Calu3 (cell line): ENCODE results near the gene COL4A4. TPM values are rescaled to one million over a fixed set of nuclear protein-coding genes. Genes with fewer than 3 reads are reported as not detected.
A peak's percentile ranks its signal among the peaks of the same experiment; 100 is the strongest.

Experiments used
- BruUV-seq: library from RNA; stranded (reverse); fragments of 400-500 nt; replicated peaks from 2 replicates; lab custom pipeline; 2021; lab: Mats Ljungman, UMichigan
- CTCF ChIA-PET: fragments of 300-600 bp; sonication (Branson Sonifier 250); formaldehyde crosslinking; loops from one replicate; lab custom pipeline; 2022; ENCODE audit warnings: antibody characterized with exemption; lab: Charles Lee
- DNase-seq: peaks from one replicate; pipeline ENCODE4 v3.0.0; 2022
- H3K27ac Mint-ChIP-seq: one replicate; pipeline ENCODE4 v1.8.0; 2022; ENCODE audit warnings: mixed read lengths; ENCODE audit not compliant: unreplicated experiment
- H3K27me3 Mint-ChIP-seq: one replicate; pipeline ENCODE4 v1.8.0; 2022; ENCODE audit warnings: mixed read lengths; ENCODE audit not compliant: unreplicated experiment
- H3K36me3 Mint-ChIP-seq: one replicate; pipeline ENCODE4 v1.8.0; 2022; ENCODE audit warnings: mild to moderate bottlenecking, moderate library complexity, mixed read lengths; ENCODE audit not compliant: insufficient read depth, unreplicated experiment
- H3K4me1 Mint-ChIP-seq: one replicate; pipeline ENCODE4 v1.8.0; 2022; ENCODE audit warnings: mild to moderate bottlenecking, low read depth, mixed read lengths; ENCODE audit not compliant: unreplicated experiment
- H3K4me3 Mint-ChIP-seq: one replicate; pipeline ENCODE4 v1.8.0; 2022; ENCODE audit warnings: mild to moderate bottlenecking, low read depth, moderate library complexity, mixed read lengths; ENCODE audit not compliant: unreplicated experiment
- H3K9me3 Mint-ChIP-seq: one replicate; pipeline ENCODE4 v1.8.0; 2022; ENCODE audit warnings: low read depth, mixed read lengths; ENCODE audit not compliant: unreplicated experiment
- intact Hi-C: fragments of 100-400 bp; cut with micrococcal nuclease; formaldehyde crosslinking; loops from one replicate; pipeline ENCODE4 v1.10.0; 2022; ENCODE audit not compliant: unreplicated experiment
- total RNA-seq: library from RNA; stranded (reverse); gene quantifications from 2 replicates; pipeline ENCODE4 v1.2.3, GENCODE V29; 2022
- TF ChIP-seq, protein P1 (sequence below): fragments of 200-600 bp; IDR thresholded peaks from one replicate; pipeline ENCODE4 v1.8.0; 2022; ENCODE audit warnings: antibody characterized with exemption; ENCODE audit not compliant: unreplicated experiment

COL4A4 gene
- total RNA-seq, 1 experiment from 2014 or later: 17.2 TPM

GRCh38 chr2:227150222-227150936, 13.6 kb downstream of the COL4A4 start:
- Mint-ChIP-seq H3K4me1 (peaks cover 40% of the 10 kb centered on the region), H3K9me3 (no peaks in the 10 kb centered on the region), H3K4me3 (no peak overlapping the region), H3K36me3 (no peaks in the 10 kb centered on the region), H3K27me3 (no peaks in the 10 kb centered on the region), H3K27ac (peak overlapping the region; percentile 75)
- CTCF ChIA-PET: no interaction called here
- DNase-seq: peak; percentile 21
- no TSS peak for BruUV-seq
- intact Hi-C loops: loop anchor here (10.0 kb wide), 1 partner anchor 164 kb away; no protein-coding TSS in a partner anchor
- TF ChIP-seq, protein P1, sequence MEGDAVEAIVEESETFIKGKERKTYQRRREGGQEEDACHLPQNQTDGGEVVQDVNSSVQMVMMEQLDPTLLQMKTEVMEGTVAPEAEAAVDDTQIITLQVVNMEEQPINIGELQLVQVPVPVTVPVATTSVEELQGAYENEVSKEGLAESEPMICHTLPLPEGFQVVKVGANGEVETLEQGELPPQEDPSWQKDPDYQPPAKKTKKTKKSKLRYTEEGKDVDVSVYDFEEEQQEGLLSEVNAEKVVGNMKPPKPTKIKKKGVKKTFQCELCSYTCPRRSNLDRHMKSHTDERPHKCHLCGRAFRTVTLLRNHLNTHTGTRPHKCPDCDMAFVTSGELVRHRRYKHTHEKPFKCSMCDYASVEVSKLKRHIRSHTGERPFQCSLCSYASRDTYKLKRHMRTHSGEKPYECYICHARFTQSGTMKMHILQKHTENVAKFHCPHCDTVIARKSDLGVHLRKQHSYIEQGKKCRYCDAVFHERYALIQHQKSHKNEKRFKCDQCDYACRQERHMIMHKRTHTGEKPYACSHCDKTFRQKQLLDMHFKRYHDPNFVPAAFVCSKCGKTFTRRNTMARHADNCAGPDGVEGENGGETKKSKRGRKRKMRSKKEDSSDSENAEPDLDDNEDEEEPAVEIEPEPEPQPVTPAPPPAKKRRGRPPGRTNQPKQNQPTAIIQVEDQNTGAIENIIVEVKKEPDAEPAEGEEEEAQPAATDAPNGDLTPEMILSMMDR: no peak

- DNase-seq: no peak
- CTCF ChIA-PET: no interaction called here
- no peak overlapping the region for H3K27ac Mint-ChIP-seq
- H3K36me3 Mint-ChIP-seq: no peaks in the 10 kb centered on the region
- TF ChIP-seq, protein P1: no peak
- BruUV-seq: no TSS peak
- no peaks in the 10 kb centered on the region for H3K9me3 Mint-ChIP-seq
- intact Hi-C loops: no loop called here
- no peaks in the 10 kb centered on the region for H3K27me3 Mint-ChIP-seq
- H3K4me3 Mint-ChIP-seq: no peak overlapping the region
- peaks cover 18% of the 10 kb centered on the region for H3K4me1 Mint-ChIP-seq
Observed at GRCh38 chr2:227148106-227148505, 15.9 kb downstream of the COL4A4 start.

- peaks cover 9% of the 10 kb centered on the region for H3K4me1 Mint-ChIP-seq
- TF ChIP-seq, protein P1: no peak
- CTCF ChIA-PET: no interaction called here
- BruUV-seq: no TSS peak
- DNase-seq: no peak
- H3K27me3 Mint-ChIP-seq: no peaks in the 10 kb centered on the region
- H3K9me3 Mint-ChIP-seq: no peaks in the 10 kb centered on the region
- intact Hi-C loops: no loop called here
- no peak overlapping the region for H3K27ac Mint-ChIP-seq
- no peak overlapping the region for H3K4me3 Mint-ChIP-seq
- no peaks in the 10 kb centered on the region for H3K36me3 Mint-ChIP-seq
Observed at GRCh38 chr2:227147023-227147422, 17.0 kb downstream of the COL4A4 start.

GRCh38 chr2:227146456-227146855, 17.5 kb downstream of the COL4A4 start:
- peaks cover 9% of the 10 kb centered on the region for H3K4me1 Mint-ChIP-seq
- TF ChIP-seq, protein P1: no peak
- intact Hi-C loops: no loop called here
- no peaks in the 10 kb centered on the region for H3K9me3 Mint-ChIP-seq
- H3K27ac Mint-ChIP-seq: no peak overlapping the region
- DNase-seq: no peak
- BruUV-seq: no TSS peak
- no peak overlapping the region for H3K4me3 Mint-ChIP-seq
- CTCF ChIA-PET: no interaction called here
- no peaks in the 10 kb centered on the region for H3K27me3 Mint-ChIP-seq
- no peaks in the 10 kb centered on the region for H3K36me3 Mint-ChIP-seq
